GM19238 (cell line): ENCODE results near the gene LRRFIP1.
"Not testable (repeated sequence)": the region's sequence is repeated elsewhere in the genome, so short reads cannot be mapped to it uniquely, and the experiment has no call there.

Experiments used
- DNase-seq: peaks from one replicate; pipeline ENCODE4 v3.0.0; 2011; ENCODE audit warnings: low spot score; ENCODE audit not compliant: insufficient read length

LRRFIP1 gene

GRCh38 chr2:237743561-237744269 is 116.3 kb downstream of the LRRFIP1 start:
- no peak for DNase-seq

DNA sequence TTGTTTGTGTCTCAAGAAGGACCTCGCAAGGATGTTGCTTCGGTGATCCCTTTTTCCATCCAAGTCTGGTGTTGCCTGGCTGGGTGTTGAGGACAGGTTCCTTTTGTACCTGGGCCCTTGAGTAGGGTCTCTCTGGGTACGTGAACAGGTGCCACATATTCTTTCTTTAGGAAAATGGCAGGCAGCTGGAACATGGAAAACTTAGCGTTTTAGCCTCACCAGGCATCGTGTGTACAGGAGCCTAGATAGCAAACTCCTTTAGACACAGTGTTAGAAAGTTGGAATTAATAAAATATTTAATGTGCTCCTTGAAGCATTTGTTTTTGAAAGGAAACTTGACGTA is 116.9 kb downstream of the LRRFIP1 start:
- no peak for DNase-seq

DNA sequence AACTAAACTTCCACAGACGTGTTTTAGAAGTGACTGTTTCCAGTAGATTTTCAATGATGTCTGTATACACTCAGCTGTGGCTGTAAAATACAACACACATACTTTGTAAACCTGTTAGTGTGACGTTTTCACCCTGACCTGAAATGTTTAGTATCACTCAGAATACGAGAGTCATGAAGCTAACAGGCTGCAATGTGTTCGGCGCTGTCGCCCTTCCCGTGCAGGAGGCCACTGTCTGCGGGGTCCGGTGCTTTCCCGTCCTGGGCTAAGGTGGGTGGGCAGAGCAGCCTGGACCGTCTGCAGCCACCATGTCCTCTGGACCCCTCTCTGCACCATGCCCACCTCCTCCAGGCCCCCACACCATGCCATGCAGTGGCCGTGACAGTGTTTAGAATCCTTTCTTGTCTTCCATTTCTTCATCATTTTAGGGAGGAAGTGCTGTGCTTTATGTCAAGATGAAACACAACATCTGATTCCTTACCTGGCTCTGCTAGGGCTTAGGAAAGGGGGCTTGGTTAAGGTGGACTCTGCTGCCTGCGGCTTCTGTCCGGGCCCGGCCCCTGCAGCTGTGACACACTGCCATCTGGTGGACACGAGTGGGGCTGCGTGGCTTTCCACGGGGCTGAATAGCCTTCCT is 117.3 kb downstream of the LRRFIP1 start:
- peak; percentile 80 for DNase-seq

DNA sequence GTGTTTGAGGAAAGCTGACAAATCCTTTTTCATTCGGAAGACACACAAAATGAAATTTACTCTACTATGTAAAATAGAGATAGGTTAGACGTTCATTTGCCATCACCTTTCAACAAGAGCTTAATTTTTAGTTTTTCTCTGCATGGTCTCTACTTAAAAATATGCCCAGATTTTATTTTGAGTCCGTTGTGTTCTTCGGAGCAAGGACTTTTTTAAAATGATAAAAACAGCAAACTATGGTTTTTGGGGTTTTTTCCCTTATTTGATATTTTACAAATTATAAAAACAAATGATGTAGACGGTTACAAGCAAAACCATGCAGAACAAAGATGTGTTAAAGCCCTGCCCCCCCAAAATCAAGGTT is 117.8 kb downstream of the LRRFIP1 start:
- DNase-seq, result no peak

DNA sequence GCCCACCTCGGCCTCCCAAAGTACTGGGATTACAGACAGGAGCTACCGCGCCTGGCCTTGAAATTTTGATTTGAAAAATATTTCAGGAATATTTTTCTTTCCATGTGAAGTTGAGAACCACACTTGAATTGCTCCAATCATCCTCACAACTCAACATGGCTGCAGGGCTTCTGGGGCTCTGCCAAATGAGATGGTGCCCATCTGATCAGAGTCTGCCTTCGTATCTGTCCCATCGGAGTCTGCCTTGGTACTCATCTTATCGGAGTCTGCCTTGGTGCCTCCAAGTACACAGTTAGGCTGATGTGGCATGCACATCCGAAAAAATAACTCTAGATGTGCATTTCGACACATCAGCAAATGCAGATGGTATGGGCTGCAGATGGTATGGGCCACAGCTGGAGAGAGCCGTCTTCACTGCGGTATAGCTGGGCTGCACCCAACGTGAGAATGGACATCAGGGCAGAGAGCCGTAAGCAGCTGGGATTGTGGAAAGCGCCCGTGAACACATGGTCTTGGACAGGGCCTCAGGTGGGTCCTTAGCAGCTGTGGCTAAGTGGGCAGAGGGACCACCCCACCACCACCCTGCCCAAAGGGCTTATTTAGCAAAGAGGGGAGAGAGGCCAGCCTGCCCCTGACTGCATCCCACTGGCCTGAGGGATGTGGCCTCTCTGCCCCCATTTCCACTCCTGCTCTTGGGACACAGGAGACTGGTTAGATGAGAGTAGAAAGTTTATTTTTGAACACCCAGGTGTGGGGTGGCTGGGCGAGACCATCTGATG is 119.1 kb downstream of the LRRFIP1 start:
- DNase-seq, result no peak

DNA sequence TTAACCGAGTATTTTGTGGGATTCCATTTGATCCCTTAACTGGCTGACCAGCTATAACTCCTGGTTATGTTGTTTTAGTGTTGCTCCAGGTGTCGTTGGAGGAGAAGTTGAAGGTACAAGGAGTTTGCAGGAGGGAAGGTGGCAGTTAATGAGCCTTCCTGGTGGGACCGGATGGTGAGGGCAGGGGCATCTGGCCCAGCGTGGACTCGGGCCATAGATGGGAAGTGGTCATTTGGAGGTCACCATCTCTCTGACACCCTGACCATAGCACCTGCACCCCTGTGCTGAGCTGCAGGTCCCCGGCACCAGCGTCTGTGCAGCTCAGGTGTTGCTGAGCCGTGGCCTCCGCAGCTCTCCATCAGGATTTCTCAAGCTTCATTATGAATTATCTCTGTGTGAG is 119.8 kb downstream of the LRRFIP1 start:
- no peak for DNase-seq

- no peak for DNase-seq
Measured at GRCh38 chr2:237749002-237749401, 121.6 kb downstream of the LRRFIP1 start.

DNA sequence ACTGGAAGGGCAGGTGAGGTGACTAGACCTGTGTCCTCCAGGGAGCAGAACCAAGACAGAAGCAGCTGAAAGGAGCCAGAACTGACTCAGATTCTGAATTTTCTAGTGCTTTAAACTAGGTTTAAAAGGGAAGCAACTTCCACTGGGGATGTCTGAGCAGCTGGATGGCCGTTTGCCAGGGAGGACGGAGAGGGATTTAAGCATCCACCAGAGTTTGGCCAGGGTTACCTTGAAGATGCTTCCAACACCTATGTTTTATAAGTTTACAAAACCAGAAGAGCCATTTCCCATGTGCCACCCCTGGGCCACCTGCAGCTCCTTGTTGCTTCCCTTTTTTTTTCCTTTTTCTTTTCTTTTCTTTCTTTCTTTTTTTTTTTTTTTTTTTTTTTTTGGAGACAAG is 122.6 kb downstream of the LRRFIP1 start:
- DNase-seq, result no peak

DNA sequence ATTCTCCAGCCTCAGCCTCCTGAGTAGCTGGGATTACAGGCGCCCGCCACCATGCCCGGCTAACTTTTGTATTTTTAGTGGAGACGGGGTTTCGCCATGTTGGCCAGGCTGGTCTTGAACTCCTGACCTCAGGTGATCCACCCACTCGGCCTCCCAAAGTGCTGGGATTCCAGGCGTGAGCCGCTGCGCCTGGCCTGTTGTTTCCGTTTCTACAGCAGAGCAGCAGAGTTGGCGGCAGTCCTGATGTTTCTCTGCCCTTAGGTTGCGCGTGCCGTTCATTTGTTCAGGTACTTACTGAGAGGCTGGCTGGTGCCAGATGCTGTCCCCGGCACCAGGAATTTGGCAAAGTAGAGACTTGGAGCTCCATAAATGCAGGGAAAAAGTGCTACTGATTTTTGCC is 123.1 kb downstream of the LRRFIP1 start:
- DNase-seq, result not testable (repeated sequence)

GRCh38 chr2:237752761-237753165 is 125.4 kb downstream of the LRRFIP1 start:
- peak; percentile 72 for DNase-seq

GRCh38 chr2:237754182-237754581 is 126.8 kb downstream of the LRRFIP1 start:
- no peak for DNase-seq

DNA sequence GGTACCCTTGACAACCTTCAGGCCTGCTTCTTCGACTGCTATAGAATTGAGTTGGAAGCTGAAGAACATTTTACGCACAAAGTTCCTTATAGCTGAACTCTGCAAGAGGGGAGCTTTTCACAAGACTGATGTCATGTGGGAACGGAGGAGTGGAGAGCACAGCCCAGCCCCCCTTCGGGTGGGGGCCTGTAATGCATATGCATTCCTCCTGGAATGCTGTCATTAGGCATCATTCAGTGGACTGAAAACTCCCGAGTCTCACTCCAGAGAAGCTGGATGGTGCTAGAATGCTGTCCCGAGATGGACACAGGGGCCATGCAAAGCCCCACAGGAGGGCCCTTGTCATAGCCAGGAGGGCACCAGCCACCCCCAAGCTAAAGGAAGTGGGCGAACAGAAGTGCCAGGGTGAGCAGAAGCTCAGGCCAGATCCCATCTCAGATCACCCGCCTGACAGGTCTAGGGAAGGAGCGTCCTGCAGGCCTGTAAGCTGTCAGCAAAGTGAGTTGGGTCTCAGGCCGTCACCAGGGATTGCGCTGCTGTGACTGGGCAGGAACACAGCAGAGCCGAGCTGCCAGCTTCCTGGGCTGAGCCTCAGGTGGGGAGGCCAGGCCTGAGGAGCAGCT is 127.3 kb downstream of the LRRFIP1 start:
- no peak for DNase-seq

DNA sequence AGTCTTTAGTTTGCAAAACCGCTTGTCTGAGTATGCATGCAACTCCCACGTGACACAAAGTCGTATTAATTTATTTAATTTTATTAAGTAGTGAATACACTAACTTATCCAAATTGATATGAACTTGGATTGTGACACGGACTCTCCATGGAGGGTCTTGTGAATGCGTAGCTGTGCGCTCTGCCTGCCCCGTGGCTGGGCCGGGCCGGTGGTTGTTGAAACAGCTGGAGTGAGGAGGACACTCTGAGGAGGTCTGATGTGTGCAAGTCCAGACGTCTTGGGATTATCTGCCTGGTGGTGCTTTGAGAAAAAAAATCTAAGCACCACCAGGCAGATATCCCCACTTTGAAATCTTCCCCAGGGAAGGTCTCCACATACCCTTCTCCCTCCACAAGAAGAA is 130.2 kb downstream of the LRRFIP1 start:
- no peak for DNase-seq

DNA sequence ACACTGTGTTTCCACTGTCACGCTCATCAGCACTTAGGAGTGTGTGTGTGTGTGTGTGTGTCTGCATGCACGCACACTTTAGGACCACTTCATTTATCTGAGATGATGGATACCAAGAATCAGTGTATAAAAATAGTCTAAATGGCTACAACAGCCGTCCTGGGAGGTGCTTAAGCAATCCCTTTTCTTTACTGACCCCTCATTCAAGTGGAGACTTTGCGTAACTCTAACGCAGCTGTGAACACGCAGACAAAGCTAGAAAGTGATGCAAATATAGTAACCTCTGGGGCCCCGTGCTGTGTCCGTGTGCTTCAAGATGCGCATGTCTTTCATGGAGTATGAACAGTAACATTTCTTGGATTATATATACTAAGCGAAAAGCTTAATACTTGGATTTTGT is 130.8 kb downstream of the LRRFIP1 start:
- DNase-seq, result no peak

DNA sequence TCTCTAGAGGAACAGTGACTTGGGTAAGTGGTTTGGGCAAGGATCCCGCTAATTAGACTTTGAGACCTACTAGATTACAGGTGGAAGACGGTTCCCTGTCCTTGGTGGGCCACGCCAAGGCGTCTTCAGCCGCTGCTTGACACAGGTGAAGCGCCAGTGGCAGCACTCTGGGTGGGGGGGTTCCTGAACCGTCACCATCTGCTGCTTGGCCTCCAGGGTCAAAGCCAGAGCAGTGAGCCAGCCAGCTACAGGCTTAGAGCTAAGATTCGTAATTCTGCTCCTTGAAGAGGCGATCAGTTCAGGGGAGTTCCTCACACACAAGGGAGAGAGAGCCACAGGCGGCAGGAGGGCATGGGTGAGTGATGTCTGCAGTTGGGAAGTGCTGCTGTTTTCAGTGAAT is 131.8 kb downstream of the LRRFIP1 start:
- DNase-seq, result no peak

GRCh38 chr2:237760506-237761502 is 133.4 kb downstream of the LRRFIP1 start:
- DNase-seq, result no peak

GRCh38 chr2:237762291-237763182 is 135.2 kb downstream of the LRRFIP1 start:
- not testable (repeated sequence) for DNase-seq

DNA sequence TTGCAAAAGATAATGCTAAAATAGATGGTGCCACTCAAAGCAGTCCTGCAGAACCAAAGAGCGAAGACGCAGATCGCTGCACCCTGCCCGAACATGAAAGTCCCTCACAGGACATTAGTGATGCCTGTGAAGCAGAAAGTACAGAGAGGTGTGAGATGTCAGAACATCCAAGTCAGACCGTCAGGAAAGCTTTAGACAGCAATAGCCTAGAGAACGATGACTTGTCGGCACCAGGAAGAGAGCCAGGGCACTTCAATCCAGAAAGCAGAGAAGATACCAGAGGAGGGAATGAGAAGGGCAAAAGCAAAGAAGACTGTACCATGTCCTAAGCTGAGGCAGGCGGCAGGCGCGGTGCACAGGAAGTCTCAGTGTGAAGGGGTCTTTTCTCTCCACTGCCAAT is 136.4 kb downstream of the LRRFIP1 start:
- DNase-seq, result no peak

DNA sequence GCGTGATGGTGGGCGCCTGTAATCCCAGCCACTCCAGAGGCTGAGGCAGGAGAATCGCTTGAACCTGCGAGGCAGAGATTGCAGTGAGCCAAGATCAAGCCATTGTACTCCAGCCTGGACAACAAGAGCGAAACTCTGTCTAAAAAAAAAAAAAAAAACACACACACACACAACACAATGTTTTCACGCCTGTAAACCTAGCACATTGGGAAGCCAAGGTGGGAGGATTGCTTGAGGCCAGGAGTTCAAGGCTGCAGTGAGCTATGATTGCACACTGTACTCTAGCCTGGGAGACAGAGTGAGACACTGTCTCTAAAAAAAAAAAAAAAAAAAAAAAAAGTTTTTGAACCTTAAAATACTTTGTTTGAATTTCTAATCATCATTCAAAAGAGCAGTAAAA is 137.7 kb downstream of the LRRFIP1 start:
- DNase-seq, result not testable (repeated sequence)

DNA sequence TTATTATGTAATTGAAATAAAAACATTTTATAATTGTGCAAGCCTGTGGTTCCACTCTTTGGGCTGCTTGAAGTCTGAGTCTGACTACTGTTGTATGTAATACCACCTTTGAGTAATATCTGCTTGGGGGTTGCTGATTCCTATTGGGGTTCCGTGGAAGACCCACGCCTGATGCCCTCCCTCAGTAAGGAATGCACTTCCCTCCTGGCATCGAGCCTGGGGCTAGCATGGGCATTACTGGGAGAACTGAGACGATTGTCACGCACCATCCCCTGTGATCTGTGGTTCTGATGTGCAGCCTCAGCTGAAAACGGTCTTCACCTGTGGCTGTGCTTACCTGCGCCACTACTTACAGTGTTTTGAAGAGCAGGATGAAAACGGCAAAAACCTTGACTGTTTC is 138.5 kb downstream of the LRRFIP1 start:
- no peak for DNase-seq
